ENCODE measurements around the gene JAKMIP3.

GRCh38 chr10:132062116-132062515 lies 3.6 kb upstream of the JAKMIP3 start:
- TF ChIP-seq CTCF (IDR thresholded peaks at IDR 0.05; ENCODE audit: low read depth, low read length) (no peak), EZH2phosphoT487 (IDR thresholded peaks at IDR 0.05; ENCODE audit: low read depth) (no peak)
